ENCODE measurements around the gene SPTLC1.
"Not testable (repeated sequence)": the region's sequence is repeated elsewhere in the genome, so short reads cannot be mapped to it uniquely, and the experiment has no call there.

SPTLC1 gene

GRCh38 chr9:92008041-92008440 lies 107.2 kb downstream of the SPTLC1 start:
- no peak for FAIRE-seq
- no peak for DNase-seq (ENCODE audit: insufficient read length, low spot score)
- no peak for TF ChIP-seq CTCF (IDR thresholded peaks at IDR 0.05; ENCODE audit: insufficient read depth, missing control alignments)

DNA sequence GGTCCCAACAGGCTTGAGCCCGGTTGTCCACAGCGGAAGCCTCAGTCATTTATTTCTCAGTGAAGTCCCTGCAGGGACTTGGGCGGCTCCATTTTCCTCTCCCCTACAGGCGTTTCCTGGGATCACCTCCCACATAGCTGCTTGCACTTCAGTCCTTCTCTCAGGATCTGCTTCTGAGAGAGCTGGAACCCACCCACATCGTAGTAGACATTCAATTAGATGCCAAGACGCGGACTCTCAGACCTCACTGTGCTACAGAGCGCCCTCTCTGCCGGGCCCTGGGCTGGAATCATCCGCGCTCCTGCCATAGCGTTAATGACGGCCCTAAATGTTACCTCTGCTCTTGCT lies 111.2 kb downstream of the SPTLC1 start:
- TF ChIP-seq CTCF (IDR thresholded peaks at IDR 0.05; ENCODE audit: insufficient read depth, missing control alignments) = no peak
- no peak for DNase-seq (ENCODE audit: insufficient read length, low spot score)
- no peak for FAIRE-seq

GRCh38 chr9:92003308-92004044 lies 111.7 kb downstream of the SPTLC1 start:
- DNase-seq (ENCODE audit: insufficient read length, low spot score) (no peak), FAIRE-seq (no peak)
- no peak for TF ChIP-seq CTCF (IDR thresholded peaks at IDR 0.05; ENCODE audit: insufficient read depth, missing control alignments)

DNA sequence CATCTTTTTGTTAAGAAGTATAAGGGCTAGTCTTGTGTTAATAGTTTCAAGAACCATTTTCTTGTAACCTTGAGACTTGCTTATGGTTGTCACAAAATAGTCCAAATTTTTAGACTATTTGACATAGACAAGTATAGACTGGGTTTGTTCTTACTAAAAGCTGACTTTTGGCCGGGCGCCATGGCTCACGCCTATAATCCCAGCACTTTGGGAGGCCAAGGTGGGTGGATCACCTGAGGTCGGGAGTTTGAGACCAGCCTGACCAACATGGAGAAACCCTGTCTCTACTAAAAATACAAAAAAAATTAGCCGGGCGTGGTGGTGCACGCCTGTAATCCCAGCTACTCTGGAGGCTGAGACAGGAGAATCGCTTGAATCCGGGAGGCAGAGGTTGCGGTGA lies 113.3 kb downstream of the SPTLC1 start:
- not testable (repeated sequence) for FAIRE-seq; DNase-seq (ENCODE audit: insufficient read length, low spot score)

GRCh38 chr9:92001244-92001643 lies 114.0 kb downstream of the SPTLC1 start:
- DNase-seq (ENCODE audit: insufficient read length, low spot score) (no peak), FAIRE-seq (no peak)
- no peak for TF ChIP-seq CTCF (IDR thresholded peaks at IDR 0.05; ENCODE audit: insufficient read depth, missing control alignments)

DNA sequence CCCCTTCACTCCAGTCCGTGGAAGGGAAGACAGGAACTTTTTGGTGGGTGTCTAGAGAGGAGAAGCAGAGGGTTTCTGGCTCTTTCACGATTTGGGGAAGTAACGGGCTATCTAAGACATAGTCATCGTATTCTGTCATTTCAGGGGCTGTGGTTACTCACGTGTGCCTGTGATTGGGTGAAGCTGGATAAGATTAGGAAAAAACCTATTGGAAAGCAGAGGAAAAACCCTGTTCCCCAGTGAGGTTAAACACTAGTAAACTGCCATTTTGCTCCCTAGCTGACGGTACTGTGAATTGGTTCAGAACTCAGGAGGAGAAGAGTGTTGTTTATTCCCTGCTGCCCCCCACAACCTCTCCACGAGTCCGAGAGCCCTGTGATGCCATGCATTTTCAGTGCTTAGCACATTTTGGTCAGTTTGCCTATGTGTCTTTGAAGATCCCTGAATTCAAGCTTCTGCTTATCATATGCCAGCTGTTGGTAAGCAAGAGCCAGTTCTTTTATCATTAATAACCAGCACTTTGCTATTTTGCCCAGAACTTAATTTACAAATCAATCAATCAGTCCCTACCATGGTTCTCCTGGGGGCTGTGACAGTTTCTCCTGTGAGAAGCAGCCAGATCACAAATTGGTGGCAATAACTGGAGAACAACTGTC lies 120.1 kb downstream of the SPTLC1 start:
- DNase-seq (ENCODE audit: insufficient read length, low spot score) = no peak
- no peak for TF ChIP-seq CTCF (IDR thresholded peaks at IDR 0.05; ENCODE audit: insufficient read depth, missing control alignments)
- no peak for FAIRE-seq

DNA sequence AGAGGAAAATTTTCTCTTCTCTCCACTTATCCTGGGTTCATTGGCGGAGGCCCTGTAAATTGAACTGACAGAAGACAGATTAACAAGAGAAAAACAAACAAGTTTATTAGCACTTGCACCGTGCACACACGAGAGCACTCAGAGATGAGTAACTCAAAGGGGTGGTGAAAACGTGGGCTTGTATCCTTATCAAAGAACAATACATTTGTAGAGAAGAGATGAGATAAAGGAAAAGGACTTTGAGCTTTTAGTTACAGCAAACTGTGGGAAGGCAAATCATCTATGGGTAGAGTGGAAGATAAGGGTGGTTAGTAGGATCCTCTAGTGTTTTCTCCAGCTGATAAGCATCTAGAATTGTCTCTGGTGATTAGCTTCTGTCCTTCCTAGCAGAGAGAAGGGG lies 120.8 kb downstream of the SPTLC1 start:
- FAIRE-seq = no peak
- DNase-seq (ENCODE audit: insufficient read length, low spot score) = no peak
- no peak for TF ChIP-seq CTCF (IDR thresholded peaks at IDR 0.05; ENCODE audit: insufficient read depth, missing control alignments)

Data from D721Med (cell line).